ENCODE data around the gene CD209.

GRCh38 chr19:7788933-7789323, 41.6 kb upstream of the CD209 start:
- no peak for TF ChIP-seq CTCF (IDR thresholded peaks at IDR 0.05)
- TF ChIP-seq POLR2AphosphoS5 (IDR thresholded peaks at IDR 0.05), result no peak
- no peak for TF ChIP-seq EP300 (IDR thresholded peaks at IDR 0.05)
